GM21825 (cell line): ENCODE results near the gene ETF1.
A peak's percentile ranks its signal among the peaks of the same experiment; 100 is the strongest.

ENCODE experiments used
- ATAC-seq: cut with Tn5 transposase; IDR thresholded peaks from one replicate; pipeline ENCODE4 v1.9.1; 2021; ENCODE audit warnings: mild to moderate bottlenecking, moderate library complexity; ENCODE audit not compliant: unreplicated experiment

ETF1 gene

GRCh38 chr5:138542956-138543729, at the start of gene ETF1:
TSS of gene ETF1 (minus strand) at chr5:138543236. CDS start at chr5:138542918, 318 bp downstream.
- peak; percentile 90 for ATAC-seq

- no peak for ATAC-seq
Observed at GRCh38 chr5:138588013-138588788, 45.2 kb upstream of the ETF1 start.

GRCh38 chr5:138585157-138585556, 42.1 kb upstream of the ETF1 start:
- no peak for ATAC-seq

- no peak for ATAC-seq
Observed at GRCh38 chr5:138583984-138584637, 41.1 kb upstream of the ETF1 start.

GRCh38 chr5:138582959-138583358, 39.9 kb upstream of the ETF1 start:
- ATAC-seq = no peak

GRCh38 chr5:138580777-138581176, 37.7 kb upstream of the ETF1 start:
- ATAC-seq = no peak

GRCh38 chr5:138580001-138580400, 37.0 kb upstream of the ETF1 start:
- no peak for ATAC-seq

GRCh38 chr5:138579517-138579863, 36.5 kb upstream of the ETF1 start:
- no peak for ATAC-seq

GRCh38 chr5:138577452-138577851, 34.4 kb upstream of the ETF1 start:
- ATAC-seq = no peak

- peak; percentile 88 for ATAC-seq
Observed at GRCh38 chr5:138575194-138576015, 32.4 kb upstream of the ETF1 start, which contains the start of gene HSPA9. TSS of gene HSPA9 (minus strand) at chr5:138575401. CDS start at chr5:138575318, 83 bp downstream.

GRCh38 chr5:138574744-138575193, 31.7 kb upstream of the ETF1 start:
- no peak for ATAC-seq

- no peak for ATAC-seq
Observed at GRCh38 chr5:138573949-138574670, 31.1 kb upstream of the ETF1 start.

- no peak for ATAC-seq
Observed at GRCh38 chr5:138573223-138573622, 30.2 kb upstream of the ETF1 start.

GRCh38 chr5:138570871-138571270, 27.8 kb upstream of the ETF1 start:
- no peak for ATAC-seq

- no peak for ATAC-seq
Observed at GRCh38 chr5:138569782-138570181, 26.7 kb upstream of the ETF1 start.

GRCh38 chr5:138568061-138568824, 25.2 kb upstream of the ETF1 start:
- no peak for ATAC-seq

- ATAC-seq = no peak
Observed at GRCh38 chr5:138566792-138567191, 23.8 kb upstream of the ETF1 start.

GRCh38 chr5:138565100-138565821, 22.2 kb upstream of the ETF1 start:
- no peak for ATAC-seq

GRCh38 chr5:138564242-138564641, 21.2 kb upstream of the ETF1 start:
- no peak for ATAC-seq
